HG02623 (cell line): ENCODE measurements around the gene PAIP1.
A peak's percentile ranks its signal among the peaks of the same experiment; 100 is the strongest.
"Not testable (repeated sequence)": the region's sequence is repeated elsewhere in the genome, so short reads cannot be mapped to it uniquely, and the experiment has no call there.

Experiments
- ATAC-seq: cut with Tn5 transposase; IDR thresholded peaks from one replicate; pipeline ENCODE4 v1.9.1; 2021; ENCODE audit warnings: moderate library complexity; ENCODE audit not compliant: unreplicated experiment

Gene PAIP1

DNA sequence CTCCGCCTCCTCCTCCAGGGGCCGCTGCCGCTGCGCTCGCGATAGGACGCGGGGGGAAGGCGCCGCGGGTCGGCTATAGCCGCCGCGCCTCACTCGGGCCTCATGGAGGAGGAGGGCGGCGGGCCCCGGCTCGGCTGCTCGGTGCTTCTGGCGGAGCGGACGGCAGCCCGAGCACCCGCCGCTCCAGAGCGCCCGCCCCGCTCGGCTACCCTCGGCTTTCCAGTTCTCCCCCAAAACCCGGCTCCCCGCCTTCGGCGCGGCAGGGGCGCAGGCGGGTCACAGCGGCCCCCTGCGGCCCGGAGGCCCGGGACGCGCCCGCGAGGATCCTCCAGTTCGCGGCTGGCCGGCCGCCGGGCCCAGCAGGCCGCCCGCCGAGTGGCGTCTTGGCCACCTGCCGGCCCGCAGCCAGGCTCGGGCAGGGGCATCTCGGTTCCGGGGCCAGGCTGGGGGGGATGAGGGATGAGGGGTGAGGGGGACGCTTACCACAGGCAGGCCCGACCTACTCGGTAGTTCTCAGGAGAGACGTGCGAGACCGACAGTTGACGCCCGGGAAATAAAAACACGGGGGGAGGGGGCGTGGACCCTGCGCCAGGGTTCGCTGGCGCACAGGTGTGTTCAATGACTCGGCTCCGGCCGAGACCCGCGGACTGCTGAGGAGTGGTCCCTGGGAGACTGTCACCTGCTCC lies at the start of gene PAIP1:
PAIP1 (minus strand) TSS at position 221 of the 686 bp plus-strand sequence. CDS start 231 bp downstream, outside the sequence.
- peak; percentile 69 for ATAC-seq

GRCh38 chr5:43606351-43606750 lies 49.5 kb upstream of the PAIP1 start:
- ATAC-seq: no peak

DNA sequence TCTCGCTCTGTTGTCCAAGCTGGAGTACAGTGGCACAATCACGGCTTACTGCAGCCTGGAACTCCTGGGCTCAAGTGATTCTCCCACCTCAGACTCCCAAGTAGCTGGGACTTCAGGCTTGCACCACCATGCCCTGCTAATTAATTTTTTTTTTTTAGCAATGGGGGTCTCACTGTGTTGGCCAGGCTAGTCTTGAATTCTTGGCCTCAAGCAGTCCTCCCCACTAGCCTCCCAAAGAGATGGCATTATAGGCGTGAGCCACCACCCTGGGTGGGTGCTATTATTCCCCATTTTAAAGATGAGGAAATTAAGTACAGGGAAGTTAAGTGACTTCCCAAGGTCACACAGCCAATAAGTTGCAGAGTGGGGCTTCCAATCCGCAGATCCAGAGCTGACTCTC lies 47.8 kb upstream of the PAIP1 start:
- ATAC-seq: no peak

DNA sequence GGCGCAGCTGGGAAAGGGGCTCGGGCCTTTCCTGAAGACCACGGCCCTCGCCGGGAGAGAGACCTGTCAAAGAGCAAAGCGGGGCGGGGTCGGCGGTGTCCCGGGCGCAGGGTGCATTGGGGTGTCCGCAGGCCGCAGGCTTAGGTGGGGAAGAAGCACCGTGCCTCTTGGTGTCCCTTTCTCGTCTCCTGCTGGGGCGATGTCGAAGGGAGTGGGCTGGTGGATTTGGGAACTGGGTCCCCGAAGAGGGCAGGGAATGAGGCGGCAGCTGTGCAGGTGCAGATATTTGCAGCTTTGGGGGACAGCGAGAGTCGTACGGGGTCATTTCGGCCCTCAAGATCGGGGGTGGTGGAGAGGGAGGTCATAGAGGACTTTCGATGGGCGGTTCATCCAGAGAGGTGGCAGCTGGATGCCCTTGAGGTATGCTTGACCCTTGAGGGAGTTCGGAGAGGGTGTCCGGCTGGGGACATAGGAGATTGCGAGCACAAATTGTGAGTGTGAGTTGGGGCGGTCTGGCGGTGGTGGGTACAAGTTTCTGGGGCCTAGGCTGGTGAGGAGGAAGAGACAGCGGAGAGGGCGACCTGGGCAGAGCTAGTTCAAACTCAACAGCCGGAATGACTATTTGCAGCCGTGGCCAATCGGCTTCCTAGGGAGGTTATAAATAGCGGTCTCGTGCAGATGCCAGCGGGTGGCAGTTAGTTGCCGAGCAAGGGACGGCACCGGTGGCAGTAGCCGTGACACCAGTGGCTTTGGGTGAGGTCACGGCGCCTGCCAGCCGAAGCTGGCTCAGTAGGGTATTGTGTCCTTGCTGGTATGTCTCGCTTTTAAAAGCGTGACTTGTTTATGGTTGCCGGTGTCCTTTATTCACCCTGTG lies 46.7 kb upstream of the PAIP1 start:
- peak; percentile 33 for ATAC-seq

DNA sequence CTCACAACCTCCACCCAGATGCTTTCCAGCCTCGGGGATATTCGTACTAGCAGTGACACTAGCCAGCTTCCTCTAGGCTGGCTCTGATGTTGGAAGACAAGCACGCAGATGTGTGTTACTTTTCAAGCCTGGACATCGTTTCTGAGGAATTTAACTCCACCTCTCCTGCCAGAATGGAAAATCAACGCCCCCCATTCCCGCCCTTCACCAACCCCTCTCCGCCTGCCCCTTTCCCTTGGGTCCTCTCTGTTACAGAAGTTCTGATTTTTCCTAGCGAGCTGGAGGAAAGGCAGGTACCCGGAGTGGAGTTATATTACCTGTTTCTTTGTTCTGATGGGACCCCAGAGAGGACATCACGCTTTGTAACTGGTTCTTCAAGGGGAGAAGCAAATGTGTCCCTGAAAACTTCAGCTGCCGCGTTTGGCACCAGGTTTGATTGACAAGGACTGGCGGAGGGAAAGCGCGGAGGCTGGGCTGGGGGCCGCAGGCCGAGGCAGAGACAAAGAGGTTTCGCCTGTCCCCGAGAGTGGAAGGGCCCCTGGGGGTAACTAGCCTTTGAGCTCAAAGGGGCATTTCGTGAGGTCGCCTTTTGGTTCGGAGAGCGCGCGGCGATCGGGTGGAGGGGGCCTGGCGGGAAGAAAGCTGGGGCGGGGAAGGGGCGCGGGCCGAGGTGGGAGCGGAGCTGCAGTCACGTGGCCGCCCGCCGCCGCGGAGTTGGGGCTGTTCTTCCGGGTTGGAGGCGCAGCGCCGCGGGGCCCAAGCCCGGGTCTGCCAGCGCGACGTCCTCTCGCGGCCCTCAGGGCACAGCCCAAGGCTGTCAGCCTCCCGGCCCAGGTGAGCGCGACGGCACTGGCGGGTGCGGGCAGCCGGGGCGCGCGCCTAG lies 45.8 kb upstream of the PAIP1 start, which contains the start of gene NNT:
NNT (plus strand) TSS at position 720 of the 883 bp plus-strand sequence. CDS start 6,016 bp downstream, outside the sequence.
- peak; percentile 77 for ATAC-seq

- no peak for ATAC-seq
Measured at GRCh38 chr5:43601454-43602260, 44.8 kb upstream of the PAIP1 start.

GRCh38 chr5:43598927-43599326 lies 42.0 kb upstream of the PAIP1 start:
- ATAC-seq: not testable (repeated sequence)

- ATAC-seq: no peak
Measured at GRCh38 chr5:43592363-43592762, 35.5 kb upstream of the PAIP1 start.

DNA sequence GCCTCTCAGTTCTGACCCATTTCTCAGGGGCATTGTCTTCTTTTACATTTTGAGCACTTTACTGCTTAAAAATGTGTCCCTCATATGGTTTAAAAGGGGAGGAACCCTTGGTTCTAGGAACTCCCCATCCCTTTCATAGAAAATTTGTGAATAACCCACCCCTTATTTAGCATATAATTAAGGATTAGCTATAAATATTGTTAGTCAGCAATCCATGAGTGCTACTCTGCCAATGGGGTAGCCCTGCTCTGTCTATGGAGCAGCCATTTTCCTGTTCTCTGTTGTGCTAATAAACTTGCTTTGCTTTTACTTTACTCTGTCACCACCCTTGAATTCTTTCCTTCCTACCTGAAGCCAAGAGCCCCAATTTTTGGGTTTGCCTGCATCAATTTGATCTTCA lies 33.8 kb upstream of the PAIP1 start:
- no peak for ATAC-seq

DNA sequence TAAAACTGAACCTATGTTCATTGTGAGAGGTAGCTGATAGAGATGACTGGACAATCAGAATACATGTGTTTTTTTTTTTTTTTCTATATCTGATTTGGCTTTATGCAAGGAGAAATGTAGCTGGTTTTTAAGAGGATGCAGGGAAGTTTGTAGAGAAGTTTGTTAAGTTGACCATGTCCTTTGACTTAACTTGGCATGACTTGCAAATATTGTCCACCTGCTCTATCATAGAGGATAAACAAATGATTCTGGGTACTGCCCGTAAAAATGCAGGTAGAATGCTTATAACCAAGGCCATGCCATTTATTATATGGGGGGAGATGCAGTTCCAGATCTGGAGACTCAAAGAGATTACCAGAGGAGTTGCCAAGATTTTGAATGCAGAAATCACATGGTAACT lies 32.4 kb upstream of the PAIP1 start:
- ATAC-seq: no peak

DNA sequence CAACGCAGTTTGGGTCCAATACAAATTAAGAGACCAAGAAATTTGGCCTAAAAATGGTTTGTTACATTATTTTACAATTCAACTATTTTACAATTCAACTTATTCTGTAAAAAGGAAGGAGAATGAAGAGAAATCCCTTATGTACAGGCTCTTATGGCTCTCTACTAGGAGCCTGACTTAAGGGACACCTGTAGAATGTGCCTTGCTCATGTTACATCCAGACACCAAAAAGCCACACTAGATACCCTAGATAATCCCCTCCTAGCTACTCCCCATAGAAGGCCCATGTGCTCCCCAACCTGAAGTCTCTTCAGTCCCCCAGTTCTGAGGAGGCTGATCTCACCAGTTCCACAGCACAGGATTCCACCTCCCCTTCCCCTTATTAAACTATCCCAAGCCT lies 32.0 kb upstream of the PAIP1 start:
- no peak for ATAC-seq

DNA sequence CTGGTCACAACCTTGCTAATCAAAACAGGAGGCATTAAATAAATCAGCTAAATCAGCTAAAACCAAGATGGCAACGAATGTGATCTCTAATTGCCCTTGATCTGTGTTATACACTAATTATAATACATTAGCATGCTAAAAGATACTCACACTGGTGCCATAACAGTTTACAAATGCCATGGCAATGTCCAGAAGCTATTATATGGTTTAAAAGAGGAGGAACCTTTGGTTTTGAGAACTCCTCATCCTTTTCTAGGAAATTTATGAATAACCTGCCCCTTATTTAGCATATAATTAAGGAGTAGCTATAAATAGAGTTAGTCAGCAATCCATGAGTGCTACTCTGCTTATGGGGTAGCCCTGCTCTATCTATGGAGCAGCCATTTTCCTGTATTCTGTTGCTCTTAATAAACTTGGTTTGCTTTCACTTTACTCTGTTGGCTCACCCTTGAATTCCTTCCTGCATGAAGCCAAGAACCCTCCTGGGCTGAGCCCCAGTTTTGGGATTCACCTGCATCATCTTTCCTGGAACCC lies 27.4 kb upstream of the PAIP1 start:
- no peak for ATAC-seq

GRCh38 chr5:43583724-43584123 lies 26.8 kb upstream of the PAIP1 start:
- ATAC-seq: no peak

DNA sequence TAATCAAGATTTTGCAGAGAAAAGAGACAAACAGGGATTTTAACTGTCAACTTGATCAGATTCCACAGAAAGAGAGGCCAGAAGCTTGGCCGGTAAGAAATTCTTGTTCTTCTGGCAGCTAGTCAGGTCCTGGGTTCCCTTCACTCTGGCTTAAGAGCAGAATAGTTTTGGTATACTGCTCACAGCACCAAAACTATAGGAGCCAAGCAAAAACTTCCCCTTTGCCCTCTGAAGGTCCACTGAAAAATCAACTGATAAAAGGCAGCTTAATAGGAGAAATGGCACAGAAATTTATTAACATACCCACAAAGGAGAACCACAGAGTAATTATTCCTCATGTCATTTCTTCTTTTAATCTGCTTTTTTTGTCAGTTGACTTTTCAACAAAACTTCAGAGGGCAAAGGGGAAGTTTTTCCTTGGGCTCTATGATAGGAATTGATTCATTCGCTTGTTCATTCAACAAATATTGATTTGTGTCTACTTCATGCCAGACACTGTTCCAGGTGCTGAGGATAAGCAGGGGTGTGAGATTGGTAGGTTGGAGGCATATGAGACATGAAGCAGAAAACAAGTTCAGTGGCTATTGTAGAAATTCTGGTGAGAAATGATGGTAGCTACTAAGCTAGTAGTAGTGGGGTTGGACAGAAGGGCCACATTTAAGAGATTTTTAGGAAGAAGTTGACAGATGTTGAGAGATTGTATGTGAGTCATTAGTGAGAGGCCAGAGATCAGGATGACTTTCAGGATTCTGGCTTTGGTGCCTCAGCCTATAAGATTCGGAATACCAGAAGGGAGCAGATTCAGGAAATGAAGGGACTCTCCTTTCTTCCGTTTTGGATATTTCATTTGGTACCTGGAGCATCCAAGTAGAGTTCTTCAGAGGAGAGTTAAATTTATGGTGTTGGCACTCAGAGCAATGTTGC lies 25.5 kb upstream of the PAIP1 start:
- ATAC-seq: no peak

GRCh38 chr5:43581398-43581797 lies 24.5 kb upstream of the PAIP1 start:
- ATAC-seq: no peak

DNA sequence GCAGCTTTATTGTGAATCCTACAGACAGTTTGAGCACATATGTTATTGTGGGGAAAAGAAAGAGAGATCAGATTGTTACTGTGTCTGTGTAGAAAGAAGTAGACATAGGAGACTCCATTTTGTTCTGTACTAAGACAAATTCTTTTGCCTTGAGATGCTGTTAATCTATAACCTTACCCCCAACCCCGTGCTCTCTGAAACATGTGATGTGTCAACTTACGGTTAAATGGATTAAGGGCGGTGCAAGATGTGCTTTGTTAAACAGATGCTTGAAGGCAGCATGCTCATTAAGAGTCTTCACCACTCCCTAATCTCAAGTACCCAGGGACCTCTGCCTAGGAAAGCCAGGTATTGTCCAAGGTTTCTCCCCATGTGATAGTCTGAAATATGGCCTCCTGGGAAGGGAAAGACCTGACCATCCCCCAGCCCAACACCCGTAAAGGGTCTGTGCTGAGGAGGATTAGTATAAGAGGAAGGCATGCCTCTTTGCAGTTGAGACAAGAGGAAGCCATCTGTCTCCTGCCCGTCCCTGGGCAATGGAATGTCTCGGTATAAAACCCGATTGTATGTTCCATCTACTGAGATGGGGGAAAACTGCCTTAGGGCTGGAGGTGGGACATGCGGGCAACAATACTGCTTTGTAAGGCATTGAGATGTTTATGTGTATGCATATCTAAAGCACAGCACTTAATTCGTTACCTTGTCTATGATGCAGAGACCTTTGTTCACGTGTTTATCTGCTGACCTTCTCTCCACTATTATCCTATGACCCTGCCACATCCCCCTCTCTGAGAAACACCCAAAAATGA lies 23.7 kb upstream of the PAIP1 start:
- not testable (repeated sequence) for ATAC-seq

DNA sequence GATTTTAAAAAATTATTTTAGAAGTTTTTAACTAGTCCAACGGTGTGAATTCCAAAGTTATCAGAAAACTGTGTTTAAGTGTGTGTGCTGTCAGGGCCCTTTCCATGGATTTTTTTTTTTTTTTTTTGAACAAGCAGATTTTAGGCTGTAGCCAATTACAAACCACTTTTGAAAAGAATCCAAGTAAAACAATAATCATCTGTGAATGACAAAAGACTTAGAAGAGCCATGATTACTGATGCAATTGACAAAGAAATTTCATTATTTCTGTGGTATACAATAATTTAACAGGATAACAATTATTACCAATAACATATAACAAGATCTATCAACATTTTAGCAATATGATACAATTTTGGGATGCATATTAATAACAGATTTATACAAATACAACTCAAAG lies 16.2 kb upstream of the PAIP1 start:
- ATAC-seq: no peak

- ATAC-seq: no peak
Measured at GRCh38 chr5:43572357-43572756, 15.5 kb upstream of the PAIP1 start.
